Immature natural killer cell (primary cell): Measurements from ENCODE around the gene CASZ1. TPM values are rescaled to one million over a fixed set of nuclear protein-coding genes. Genes with fewer than 3 reads are reported as not detected.

Experiments used
- DNase-seq, 3 donors: peaks; one replicate each; pipeline ENCODE4 v3.0.0; 2022; ENCODE audit warnings: mixed read lengths in 1 of 3
- H3K27ac Mint-ChIP-seq, 6 donors: one replicate each; pipeline ENCODE4 v1.8.0; 2020; ENCODE audit warnings: mixed read lengths in 6 of 6, mild to moderate bottlenecking in 5 of 6, inconsistent platforms in 4 of 6, moderate library complexity in 3 of 6
- H3K27me3 Mint-ChIP-seq, 3 donors: one replicate each; pipeline ENCODE4 v1.8.0; 2020 to 2021; ENCODE audit warnings: low read depth in 3 of 3, mild to moderate bottlenecking in 3 of 3, mixed read lengths in 3 of 3, moderate library complexity in 3 of 3, inconsistent platforms in 1 of 3
- H3K36me3 Mint-ChIP-seq, 3 donors: one replicate each; pipeline ENCODE4 v1.8.0; 2020; ENCODE audit warnings: mixed read lengths in 3 of 3, inconsistent platforms in 2 of 3, mild to moderate bottlenecking in 2 of 3
- H3K4me1 Mint-ChIP-seq, 2 donors: one replicate each; pipeline ENCODE4 v1.8.0; 2020; ENCODE audit warnings: inconsistent platforms in 2 of 2, mild to moderate bottlenecking in 2 of 2, mixed read lengths in 2 of 2, moderate library complexity in 1 of 2
- H3K4me3 Mint-ChIP-seq, 5 donors: one replicate each; pipeline ENCODE4 v1.8.0; 2020; ENCODE audit warnings: mild to moderate bottlenecking in 5 of 5, mixed read lengths in 5 of 5, inconsistent platforms in 3 of 5, moderate library complexity in 3 of 5
- H3K9me3 Mint-ChIP-seq, 6 donors: one replicate each; pipeline ENCODE4 v1.8.0; 2020; ENCODE audit warnings: mild to moderate bottlenecking in 6 of 6, mixed read lengths in 6 of 6, inconsistent platforms in 4 of 6, moderate library complexity in 3 of 6
- polyA plus RNA-seq, 3 donors: library from polyadenylated mRNA; unstranded; fragments of 300-500 nt; fragmentation: Illumina TruSeq; gene quantifications; one replicate each; pipeline ENCODE4 v1.2.3, GENCODE V29; 2021

Gene CASZ1
- polyA plus RNA-seq, 3 donors from 2014 or later = 1.0 to 6.5 (median 1.9) TPM

GRCh38 chr1:10721381-10722321 is 74.8 kb downstream of the CASZ1 start:
- DNase-seq = no peak
- Mint-ChIP-seq H3K4me3 (no peak overlapping the region), H3K27ac (no peak overlapping the region), H3K9me3 (no peaks in the 10 kb centered on the region), H3K4me1 (no peaks in the 10 kb centered on the region), H3K27me3 (peaks cover 0 to 4% (median 2%) of the 10 kb centered on the region in 3 donors), H3K36me3 (no peaks in the 10 kb centered on the region)

- Mint-ChIP-seq H3K27ac (no peak overlapping the region), H3K9me3 (no peaks in the 10 kb centered on the region), H3K27me3 (peaks cover 0 to 8% (median 2%) of the 10 kb centered on the region in 3 donors), H3K36me3 (no peaks in the 10 kb centered on the region), H3K4me1 (peaks cover 0 to 2% of the 10 kb centered on the region in 2 donors), H3K4me3 (no peak overlapping the region)
- DNase-seq = no peak
Measured at GRCh38 chr1:10720635-10721034, 75.8 kb downstream of the CASZ1 start.

- Mint-ChIP-seq H3K27me3 (peaks cover 0 to 10% (median 4%) of the 10 kb centered on the region in 3 donors), H3K36me3 (no peaks in the 10 kb centered on the region), H3K4me3 (no peak overlapping the region), H3K4me1 (peaks cover 0 to 2% of the 10 kb centered on the region in 2 donors), H3K9me3 (no peaks in the 10 kb centered on the region), H3K27ac (no peak overlapping the region)
- DNase-seq = no peak
Measured at GRCh38 chr1:10718083-10718415, 78.4 kb downstream of the CASZ1 start.

- DNase-seq = no peak
- H3K27ac Mint-ChIP-seq = peak overlapping the region in 1 of 6 donors; percentile 52
- H3K4me1 Mint-ChIP-seq = peaks cover 0 to 2% of the 10 kb centered on the region in 2 donors
- no peak overlapping the region for H3K4me3 Mint-ChIP-seq
- no peaks in the 10 kb centered on the region for H3K9me3 Mint-ChIP-seq
- peaks cover 0 to 10% (median 4%) of the 10 kb centered on the region in 3 donors for H3K27me3 Mint-ChIP-seq
- no peaks in the 10 kb centered on the region for H3K36me3 Mint-ChIP-seq
Measured at GRCh38 chr1:10717296-10718082, 79.0 kb downstream of the CASZ1 start.

GRCh38 chr1:10716840-10717239 is 79.6 kb downstream of the CASZ1 start:
- no peaks in the 10 kb centered on the region for H3K9me3 Mint-ChIP-seq
- H3K27ac Mint-ChIP-seq = no peak overlapping the region
- H3K4me3 Mint-ChIP-seq = no peak overlapping the region
- no peak for DNase-seq
- H3K4me1 Mint-ChIP-seq = peaks cover 0 to 2% of the 10 kb centered on the region in 2 donors
- H3K36me3 Mint-ChIP-seq = no peaks in the 10 kb centered on the region
- H3K27me3 Mint-ChIP-seq = peaks cover 0 to 10% (median 2%) of the 10 kb centered on the region in 3 donors

- no peak overlapping the region for H3K27ac Mint-ChIP-seq
- H3K27me3 Mint-ChIP-seq = peaks cover 0 to 11% (median 2%) of the 10 kb centered on the region in 3 donors
- H3K4me3 Mint-ChIP-seq = no peak overlapping the region
- DNase-seq = no peak
- H3K36me3 Mint-ChIP-seq = no peaks in the 10 kb centered on the region
- H3K9me3 Mint-ChIP-seq = no peaks in the 10 kb centered on the region
- peaks cover 0 to 2% of the 10 kb centered on the region in 2 donors for H3K4me1 Mint-ChIP-seq
Measured at GRCh38 chr1:10714337-10715114, 81.9 kb downstream of the CASZ1 start.

GRCh38 chr1:10713614-10714013 is 82.8 kb downstream of the CASZ1 start:
- no peak overlapping the region for H3K4me3 Mint-ChIP-seq
- H3K27ac Mint-ChIP-seq = no peak overlapping the region
- DNase-seq = no peak
- H3K9me3 Mint-ChIP-seq = no peaks in the 10 kb centered on the region
- H3K4me1 Mint-ChIP-seq = peaks cover 0 to 2% of the 10 kb centered on the region in 2 donors
- no peaks in the 10 kb centered on the region for H3K36me3 Mint-ChIP-seq
- H3K27me3 Mint-ChIP-seq = peaks cover 0 to 11% (median 2%) of the 10 kb centered on the region in 3 donors

GRCh38 chr1:10712568-10713362 is 83.7 kb downstream of the CASZ1 start:
- Mint-ChIP-seq H3K4me3 (no peak overlapping the region), H3K9me3 (no peaks in the 10 kb centered on the region), H3K27ac (no peak overlapping the region), H3K36me3 (no peaks in the 10 kb centered on the region), H3K27me3 (peaks cover 0 to 11% (median 2%) of the 10 kb centered on the region in 3 donors), H3K4me1 (peaks cover 0 to 2% of the 10 kb centered on the region in 2 donors)
- no peak for DNase-seq

- H3K27me3 Mint-ChIP-seq = peaks cover 0 to 4% (median 2%) of the 10 kb centered on the region in 3 donors
- H3K36me3 Mint-ChIP-seq = no peaks in the 10 kb centered on the region
- H3K4me1 Mint-ChIP-seq = no peaks in the 10 kb centered on the region
- no peak for DNase-seq
- H3K9me3 Mint-ChIP-seq = no peaks in the 10 kb centered on the region
- no peak overlapping the region for H3K27ac Mint-ChIP-seq
- H3K4me3 Mint-ChIP-seq = no peak overlapping the region
Measured at GRCh38 chr1:10710489-10710888, 86.0 kb downstream of the CASZ1 start.

GRCh38 chr1:10709646-10710045 is 86.8 kb downstream of the CASZ1 start:
- no peak for DNase-seq

GRCh38 chr1:10709165-10709564 is 87.3 kb downstream of the CASZ1 start:
- H3K36me3 Mint-ChIP-seq = no peaks in the 10 kb centered on the region
- no peak overlapping the region for H3K27ac Mint-ChIP-seq
- H3K9me3 Mint-ChIP-seq = no peaks in the 10 kb centered on the region
- H3K4me3 Mint-ChIP-seq = no peak overlapping the region
- no peak for DNase-seq
- H3K4me1 Mint-ChIP-seq = no peaks in the 10 kb centered on the region
- H3K27me3 Mint-ChIP-seq = peaks cover 0 to 3% (median 0%) of the 10 kb centered on the region in 3 donors

More at GRCh38 chr1:10709646-10710045, 86.8 kb downstream of the CASZ1 start:
- Mint-ChIP-seq H3K9me3 (no peaks in the 10 kb centered on the region), H3K27ac (no peak overlapping the region), H3K4me1 (no peaks in the 10 kb centered on the region), H3K36me3 (no peaks in the 10 kb centered on the region), H3K27me3 (peaks cover 0 to 4% (median 0%) of the 10 kb centered on the region in 3 donors), H3K4me3 (no peak overlapping the region)

GRCh38 chr1:10708757-10709156 is 87.7 kb downstream of the CASZ1 start:
- Mint-ChIP-seq H3K27ac (no peak overlapping the region), H3K9me3 (no peaks in the 10 kb centered on the region), H3K27me3 (peaks cover 0 to 3% (median 0%) of the 10 kb centered on the region in 3 donors), H3K4me1 (no peaks in the 10 kb centered on the region), H3K36me3 (no peaks in the 10 kb centered on the region), H3K4me3 (no peak overlapping the region)
- no peak for DNase-seq

GRCh38 chr1:10707208-10707607 is 89.2 kb downstream of the CASZ1 start:
- no peak for DNase-seq
- no peak overlapping the region for H3K27ac Mint-ChIP-seq
- H3K27me3 Mint-ChIP-seq = peaks cover 0 to 3% (median 0%) of the 10 kb centered on the region in 3 donors
- H3K36me3 Mint-ChIP-seq = no peaks in the 10 kb centered on the region
- H3K4me1 Mint-ChIP-seq = no peaks in the 10 kb centered on the region
- H3K9me3 Mint-ChIP-seq = no peaks in the 10 kb centered on the region
- no peak overlapping the region for H3K4me3 Mint-ChIP-seq
